ENCODE measurements around the gene ASIP.

DNA sequence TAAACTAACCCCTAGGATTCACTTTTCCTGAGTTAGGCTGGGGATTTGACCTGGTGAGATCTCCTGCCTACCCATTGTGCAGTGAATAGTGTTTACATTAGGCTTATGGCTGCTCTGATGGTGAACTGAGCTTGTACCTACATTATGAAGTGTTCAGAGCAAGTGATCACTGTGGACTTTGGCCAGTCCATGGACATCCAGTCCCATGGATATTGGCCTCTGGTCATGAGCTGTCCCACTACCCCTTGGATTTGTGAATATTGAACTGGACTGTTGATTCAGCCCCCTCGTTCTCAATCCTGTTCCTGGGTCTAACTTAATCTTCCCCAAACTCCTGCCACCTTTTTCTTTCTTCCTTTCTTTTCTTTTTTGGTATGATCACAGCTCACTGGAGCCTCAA is 13.8 kb downstream of the ASIP start:
- no peak for TF ChIP-seq EZH2phosphoT487 (IDR thresholded peaks at IDR 0.05; ENCODE audit: low read length)
- TF ChIP-seq, protein P1, sequence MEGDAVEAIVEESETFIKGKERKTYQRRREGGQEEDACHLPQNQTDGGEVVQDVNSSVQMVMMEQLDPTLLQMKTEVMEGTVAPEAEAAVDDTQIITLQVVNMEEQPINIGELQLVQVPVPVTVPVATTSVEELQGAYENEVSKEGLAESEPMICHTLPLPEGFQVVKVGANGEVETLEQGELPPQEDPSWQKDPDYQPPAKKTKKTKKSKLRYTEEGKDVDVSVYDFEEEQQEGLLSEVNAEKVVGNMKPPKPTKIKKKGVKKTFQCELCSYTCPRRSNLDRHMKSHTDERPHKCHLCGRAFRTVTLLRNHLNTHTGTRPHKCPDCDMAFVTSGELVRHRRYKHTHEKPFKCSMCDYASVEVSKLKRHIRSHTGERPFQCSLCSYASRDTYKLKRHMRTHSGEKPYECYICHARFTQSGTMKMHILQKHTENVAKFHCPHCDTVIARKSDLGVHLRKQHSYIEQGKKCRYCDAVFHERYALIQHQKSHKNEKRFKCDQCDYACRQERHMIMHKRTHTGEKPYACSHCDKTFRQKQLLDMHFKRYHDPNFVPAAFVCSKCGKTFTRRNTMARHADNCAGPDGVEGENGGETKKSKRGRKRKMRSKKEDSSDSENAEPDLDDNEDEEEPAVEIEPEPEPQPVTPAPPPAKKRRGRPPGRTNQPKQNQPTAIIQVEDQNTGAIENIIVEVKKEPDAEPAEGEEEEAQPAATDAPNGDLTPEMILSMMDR (IDR thresholded peaks at IDR 0.05; ENCODE audit: low read length) = no peak
